ENCODE results near the gene BTBD16. TPM values are rescaled to one million over a fixed set of nuclear protein-coding genes. Genes with fewer than 3 reads are reported as not detected.

Gene BTBD16
- total and polyA plus RNA-seq, 2 of the 13 experiments (the other 11 are each of a cell fraction or from before 2014, with no cell fraction given): 5.0 to 11.9 TPM

GRCh38 chr10:122331100-122331499 lies 60.0 kb downstream of the BTBD16 start (continued):
- TF ChIP-seq HNF1A (IDR thresholded peaks at IDR 0.05; ENCODE audit: low read depth) (no peak), HNF1A (CRISPR knock-in tag; IDR thresholded peaks at IDR 0.05; ENCODE audit: borderline replicate concordance) (no peak), ZBTB38 (CRISPR knock-in tag; IDR thresholded peaks at IDR 0.05) (peak; percentile 85), TEAD3 (CRISPR knock-in tag; optimal IDR thresholded peaks at IDR 0.05; ENCODE audit: borderline replicate concordance) (peak; percentile 6), ZNF792 (CRISPR knock-in tag; IDR thresholded peaks at IDR 0.05) (no peak), ZNF503 (CRISPR knock-in tag; IDR thresholded peaks at IDR 0.05) (no peak), ZNF501 (CRISPR knock-in tag; IDR thresholded peaks at IDR 0.05) (0 out of 2 replicates have a peak, but pooled peaks have one; percentile 46), SNAPC2 (CRISPR knock-in tag; IDR thresholded peaks at IDR 0.05) (0 out of 2 replicates have a peak, but pooled peaks have one; percentile 22), ATF1 (CRISPR knock-in tag; IDR thresholded peaks at IDR 0.05) (0 out of 2 replicates have a peak, but pooled peaks have one; percentile 14), TMF1 (CRISPR knock-in tag; IDR thresholded peaks at IDR 0.05; ENCODE audit: low read depth) (0 out of 2 replicates have a peak, but pooled peaks have one; percentile 14), AGO2 (optimal IDR thresholded peaks at IDR 0.05; ENCODE audit: low read depth, low read length) (peak; percentile 30), RBM22 (optimal IDR thresholded peaks at IDR 0.05; ENCODE audit: low read length) (peak; percentile 52), STAT6 (CRISPR knock-in tag; IDR thresholded peaks at IDR 0.05; ENCODE audit: borderline replicate concordance) (0 out of 2 replicates have a peak, but pooled peaks have one; percentile 35), HMGA1 (CRISPR knock-in tag; conservative IDR thresholded peaks at IDR 0.05) (no peak), HOXA5 (CRISPR knock-in tag; IDR thresholded peaks at IDR 0.05) (0 out of 2 replicates have a peak, but pooled peaks have one; percentile 53), ATM (IDR thresholded peaks at IDR 0.05; ENCODE audit: borderline replicate concordance) (no peak)

Measured in HepG2 (cell line).